Nephron (organoid): Measurements from ENCODE around the gene RPS21.

Source experiments
- H3K27ac Mint-ChIP-seq, 3 experiments: 2 replicates each; pipeline ENCODE4 v1.8.0; 2020; ENCODE audit warnings: mixed read lengths in 3 of 3, mild to moderate bottlenecking in 2 of 3, moderate library complexity in 1 of 3
- H3K27me3 Mint-ChIP-seq: 2 replicates; pipeline ENCODE4 v1.8.0; 2021; ENCODE audit warnings: low read depth, mild to moderate bottlenecking, moderate library complexity, mixed read lengths
- H3K36me3 Mint-ChIP-seq: 2 replicates; pipeline ENCODE4 v1.8.0; 2020; ENCODE audit warnings: low read depth, mixed read lengths
- H3K4me1 Mint-ChIP-seq: 2 replicates; pipeline ENCODE4 v1.8.0; 2020; ENCODE audit warnings: mixed read lengths
- H3K4me3 Mint-ChIP-seq, 3 experiments: 2 replicates each; pipeline ENCODE4 v1.8.0; 2020; ENCODE audit warnings: mild to moderate bottlenecking in 3 of 3, mixed read lengths in 3 of 3, moderate library complexity in 2 of 3
- H3K9me3 Mint-ChIP-seq: 2 replicates; pipeline ENCODE4 v1.8.0; 2020; ENCODE audit warnings: mixed read lengths
- TF ChIP-seq, protein P1 (sequence below), 3 experiments: fragments of 200-600 bp; sonication (generic); IDR thresholded peaks; one replicate each; pipeline ENCODE4 v1.5.0; 2021; ENCODE audit warnings: antibody characterized with exemption in 3 of 3; ENCODE audit not compliant: unreplicated experiment in 3 of 3

The RPS21 gene

DNA sequence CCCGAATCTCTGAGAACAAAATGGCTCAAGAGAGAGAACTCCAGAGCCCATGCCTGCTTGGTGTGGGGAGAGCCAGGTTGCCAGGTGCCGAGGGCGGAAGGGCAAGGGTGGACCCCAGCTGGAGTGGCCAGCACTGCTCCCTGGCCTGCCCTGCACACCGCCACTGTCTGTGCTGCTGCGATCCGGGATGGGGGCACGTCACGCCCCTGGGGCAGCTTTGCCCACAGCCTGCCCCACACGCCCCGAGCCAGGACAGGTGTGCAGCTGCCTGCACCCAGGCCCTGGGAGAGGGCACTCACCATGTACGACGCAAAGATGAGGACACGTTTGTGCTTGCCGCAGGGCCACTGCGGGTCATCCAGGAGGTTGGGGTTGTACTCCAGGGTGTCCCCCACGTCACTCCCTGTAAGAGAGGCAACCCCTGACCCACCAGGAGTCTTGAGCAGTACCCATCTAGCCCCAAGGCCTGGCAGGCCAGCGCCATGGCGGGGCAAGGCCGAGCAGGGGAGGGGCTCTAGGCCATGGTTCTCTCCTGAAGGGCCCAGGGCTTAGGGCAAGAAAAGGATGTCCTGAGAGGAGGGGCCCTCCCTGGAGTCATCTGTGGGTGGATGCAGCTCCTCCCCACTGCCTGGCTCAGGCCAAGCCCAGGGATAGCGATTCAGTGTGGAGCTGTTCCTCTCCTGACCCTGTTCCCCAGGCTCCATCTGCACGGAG lies 5.9 kb downstream of the RPS21 start:
- TF ChIP-seq, protein P1, sequence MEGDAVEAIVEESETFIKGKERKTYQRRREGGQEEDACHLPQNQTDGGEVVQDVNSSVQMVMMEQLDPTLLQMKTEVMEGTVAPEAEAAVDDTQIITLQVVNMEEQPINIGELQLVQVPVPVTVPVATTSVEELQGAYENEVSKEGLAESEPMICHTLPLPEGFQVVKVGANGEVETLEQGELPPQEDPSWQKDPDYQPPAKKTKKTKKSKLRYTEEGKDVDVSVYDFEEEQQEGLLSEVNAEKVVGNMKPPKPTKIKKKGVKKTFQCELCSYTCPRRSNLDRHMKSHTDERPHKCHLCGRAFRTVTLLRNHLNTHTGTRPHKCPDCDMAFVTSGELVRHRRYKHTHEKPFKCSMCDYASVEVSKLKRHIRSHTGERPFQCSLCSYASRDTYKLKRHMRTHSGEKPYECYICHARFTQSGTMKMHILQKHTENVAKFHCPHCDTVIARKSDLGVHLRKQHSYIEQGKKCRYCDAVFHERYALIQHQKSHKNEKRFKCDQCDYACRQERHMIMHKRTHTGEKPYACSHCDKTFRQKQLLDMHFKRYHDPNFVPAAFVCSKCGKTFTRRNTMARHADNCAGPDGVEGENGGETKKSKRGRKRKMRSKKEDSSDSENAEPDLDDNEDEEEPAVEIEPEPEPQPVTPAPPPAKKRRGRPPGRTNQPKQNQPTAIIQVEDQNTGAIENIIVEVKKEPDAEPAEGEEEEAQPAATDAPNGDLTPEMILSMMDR (IDR thresholded peaks at IDR 0.05; ENCODE audit: unreplicated experiment in 3 of 3) = no peak
- no peak overlapping the region for H3K4me3 Mint-ChIP-seq
- no peak overlapping the region for H3K27ac Mint-ChIP-seq
- H3K36me3 Mint-ChIP-seq = peaks cover 25% of the 10 kb centered on the region
- H3K27me3 Mint-ChIP-seq = no peaks in the 10 kb centered on the region
- H3K9me3 Mint-ChIP-seq = no peaks in the 10 kb centered on the region
- peaks cover 16% of the 10 kb centered on the region for H3K4me1 Mint-ChIP-seq

DNA sequence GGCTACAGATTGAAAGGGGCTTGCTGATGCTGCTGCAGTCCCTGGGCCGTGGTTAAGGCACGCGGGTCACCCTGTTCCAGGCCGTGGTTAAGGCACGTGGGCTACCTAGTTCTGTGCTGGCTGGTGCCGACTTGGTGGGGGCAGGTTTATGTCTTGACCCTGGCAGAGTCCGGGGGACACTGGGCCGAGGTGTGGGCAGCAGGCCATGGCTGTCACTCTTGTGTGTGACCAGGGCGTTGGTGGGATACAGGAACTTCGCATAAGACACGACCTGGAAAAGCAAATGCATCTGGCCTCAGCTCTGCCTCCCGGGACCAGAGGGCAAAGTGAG lies 6.4 kb downstream of the RPS21 start:
- H3K4me3 Mint-ChIP-seq = no peak overlapping the region
- TF ChIP-seq, protein P1 (IDR thresholded peaks at IDR 0.05; ENCODE audit: unreplicated experiment in 3 of 3) = no peak
- no peak overlapping the region for H3K27ac Mint-ChIP-seq
- no peaks in the 10 kb centered on the region for H3K9me3 Mint-ChIP-seq
- H3K36me3 Mint-ChIP-seq = peaks cover 25% of the 10 kb centered on the region
- no peaks in the 10 kb centered on the region for H3K27me3 Mint-ChIP-seq
- H3K4me1 Mint-ChIP-seq = peaks cover 11% of the 10 kb centered on the region

DNA sequence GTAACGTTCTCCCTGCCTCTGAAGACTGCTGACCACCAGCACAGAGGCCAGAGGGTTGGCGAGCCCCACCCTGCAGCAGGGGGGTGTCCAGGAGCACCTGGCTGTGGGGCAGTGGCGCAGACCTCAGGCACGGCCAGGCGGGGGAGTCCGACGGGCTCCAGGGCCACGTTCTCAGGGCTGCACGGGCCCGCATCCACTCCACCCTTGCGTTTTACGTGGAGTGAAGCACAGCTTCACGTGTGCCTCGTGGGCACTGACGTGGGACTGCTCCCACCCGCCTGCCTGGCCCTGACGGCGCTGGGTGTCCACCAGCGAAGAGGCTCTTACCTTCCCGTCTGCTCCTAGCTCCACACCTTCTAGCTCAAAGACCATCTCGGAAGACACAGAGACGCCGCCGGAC lies 6.9 kb downstream of the RPS21 start:
- H3K27ac Mint-ChIP-seq = no peak overlapping the region
- no peak overlapping the region for H3K4me3 Mint-ChIP-seq
- TF ChIP-seq, protein P1 (IDR thresholded peaks at IDR 0.05; ENCODE audit: unreplicated experiment in 3 of 3) = no peak
- no peaks in the 10 kb centered on the region for H3K9me3 Mint-ChIP-seq
- peaks cover 5% of the 10 kb centered on the region for H3K4me1 Mint-ChIP-seq
- H3K36me3 Mint-ChIP-seq = peaks cover 21% of the 10 kb centered on the region
- H3K27me3 Mint-ChIP-seq = no peaks in the 10 kb centered on the region

DNA sequence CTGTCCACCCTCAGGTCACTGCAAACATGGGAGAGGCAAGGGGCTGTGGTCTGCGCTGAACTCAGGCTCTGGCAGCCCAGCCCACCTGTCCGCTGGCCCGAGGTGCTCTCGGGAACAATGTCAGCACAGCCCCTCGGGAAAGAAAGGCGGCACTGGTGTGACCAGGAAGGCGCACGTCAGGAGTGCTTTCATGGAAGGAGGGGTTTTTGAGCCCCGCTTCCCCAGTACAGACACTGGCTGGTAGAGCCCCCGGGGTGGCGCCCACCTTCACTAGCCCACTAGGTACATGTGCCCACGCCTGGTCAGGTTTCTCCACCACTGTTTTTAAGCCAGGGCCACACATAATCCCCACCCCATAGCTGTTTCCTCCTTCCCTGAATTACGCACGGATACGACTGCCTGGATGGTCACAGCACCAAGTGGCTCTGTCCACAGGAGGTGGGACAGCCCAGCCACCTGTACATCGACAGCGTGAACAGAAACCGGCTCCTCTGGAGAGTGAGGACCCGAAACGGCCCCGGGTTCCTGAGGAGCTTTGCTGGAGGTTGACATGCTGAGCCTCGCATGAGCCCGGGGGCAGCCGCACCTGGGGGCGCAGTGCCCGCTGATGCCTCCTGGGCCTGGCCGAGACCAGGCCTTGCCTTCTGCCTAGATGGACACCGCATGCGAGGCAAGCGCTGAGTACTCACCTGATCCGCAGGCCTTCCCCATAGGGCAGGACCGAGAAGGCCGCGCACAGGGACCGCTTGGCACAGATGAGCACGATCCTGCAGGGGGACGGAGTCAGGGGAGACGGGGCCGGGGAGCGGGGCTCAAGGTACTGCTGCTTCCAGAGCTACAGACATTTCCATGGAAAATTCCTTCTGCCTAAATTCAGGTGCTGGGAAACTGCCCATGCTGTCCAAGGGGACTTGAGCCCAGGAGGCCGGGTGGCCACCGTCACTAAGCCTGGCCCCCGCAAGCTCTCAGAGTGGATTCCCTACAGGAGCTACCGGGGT lies 7.6 kb downstream of the RPS21 start:
- Mint-ChIP-seq H3K36me3 (peaks cover 15% of the 10 kb centered on the region), H3K27me3 (no peaks in the 10 kb centered on the region), H3K9me3 (no peaks in the 10 kb centered on the region), H3K27ac (no peak overlapping the region), H3K4me3 (no peak overlapping the region), H3K4me1 (no peaks in the 10 kb centered on the region)
- TF ChIP-seq, protein P1 (IDR thresholded peaks at IDR 0.05; ENCODE audit: unreplicated experiment in 3 of 3) = no peak

DNA sequence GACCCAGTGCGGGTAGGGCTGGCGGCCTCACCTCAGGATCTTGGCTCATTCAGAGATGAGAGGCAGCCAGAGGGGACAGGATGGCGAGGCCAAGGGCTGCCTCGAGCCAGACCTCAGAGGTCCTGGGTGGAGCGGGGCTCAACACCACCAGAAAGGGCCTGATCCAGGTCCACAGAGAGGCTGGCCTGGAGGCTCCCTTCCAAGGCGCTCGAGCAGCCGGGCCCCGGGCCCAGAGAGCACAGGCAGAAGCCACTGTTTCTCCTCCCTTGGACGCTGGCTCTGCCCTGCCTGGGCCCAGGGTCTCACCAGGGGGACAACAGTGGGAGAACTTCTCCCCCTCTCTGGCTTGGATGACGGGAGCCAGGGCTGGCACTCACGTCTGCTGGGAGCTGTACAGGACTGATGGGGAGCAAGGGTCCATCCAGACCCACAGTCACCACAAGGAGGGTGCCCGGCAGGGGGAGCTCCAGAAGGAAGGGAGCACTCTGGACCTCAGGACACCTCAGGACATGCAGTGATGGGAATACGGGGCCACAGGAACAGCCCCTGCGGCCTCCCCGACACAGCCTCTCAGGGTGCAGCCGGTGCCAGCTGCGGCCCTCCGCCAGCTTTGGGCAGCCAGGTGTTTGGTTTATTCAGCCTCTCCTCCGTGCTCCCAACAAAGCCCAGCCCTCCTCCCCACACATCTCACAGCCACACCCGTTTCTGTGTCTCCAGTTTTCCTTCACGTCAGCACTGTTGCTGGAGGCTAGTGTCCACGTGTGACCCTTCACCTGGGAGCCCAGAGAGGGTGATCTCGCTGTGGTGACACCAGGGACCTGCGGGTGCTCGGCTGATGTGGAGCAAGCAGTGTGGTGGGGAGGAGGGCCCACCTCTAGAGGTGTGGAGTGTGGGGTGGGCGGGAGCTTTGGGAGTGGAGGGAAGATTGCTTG lies 8.7 kb downstream of the RPS21 start:
- Mint-ChIP-seq H3K27me3 (no peaks in the 10 kb centered on the region), H3K36me3 (peaks cover 8% of the 10 kb centered on the region), H3K27ac (no peak overlapping the region), H3K4me3 (no peak overlapping the region), H3K9me3 (no peaks in the 10 kb centered on the region), H3K4me1 (no peaks in the 10 kb centered on the region)
- TF ChIP-seq, protein P1 (IDR thresholded peaks at IDR 0.05; ENCODE audit: unreplicated experiment in 3 of 3) = no peak
